GM10847 (cell line): ENCODE results near the gene BPIFB4.

Experiments used
- POLR2A ChIP-seq: IDR thresholded peaks from 2 replicates; pipeline ENCODE4 v1.6.1; 2011; ENCODE audit not compliant: insufficient read length; ENCODE audit errors: extremely low read depth

Gene BPIFB4

GRCh38 chr20:33104336-33104735 is 24.9 kb downstream of the BPIFB4 start:
- TF ChIP-seq POLR2A = no peak

DNA sequence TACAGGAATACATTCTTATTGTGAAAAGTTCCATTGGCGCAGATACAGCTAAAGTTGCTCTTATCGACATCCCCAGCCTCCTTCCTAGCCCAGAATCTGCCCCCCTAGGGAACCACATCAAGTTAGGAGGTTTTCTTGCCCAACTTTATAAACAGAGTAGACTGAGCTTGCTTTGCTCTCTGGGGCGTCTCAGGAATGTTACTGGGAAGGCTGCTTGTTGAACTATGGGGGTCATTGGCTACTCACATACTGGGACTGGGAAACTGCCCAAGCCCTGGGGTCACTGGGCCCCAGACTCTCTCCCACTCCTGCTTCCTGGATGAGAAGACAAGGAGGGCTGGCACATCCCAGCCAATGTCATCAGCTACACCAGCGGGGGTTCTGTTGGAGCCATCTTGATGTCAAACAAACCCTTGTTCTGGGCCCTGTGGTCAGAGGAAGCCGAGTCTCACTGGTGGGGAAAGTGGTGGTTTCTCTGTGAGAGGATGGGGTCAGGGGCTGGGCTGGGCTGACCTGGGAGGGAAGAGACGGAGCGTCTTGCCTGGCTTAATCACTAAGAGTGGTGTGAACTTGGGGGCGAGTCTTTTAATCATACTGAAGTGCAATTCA is 26.0 kb downstream of the BPIFB4 start:
- no peak for TF ChIP-seq POLR2A

DNA sequence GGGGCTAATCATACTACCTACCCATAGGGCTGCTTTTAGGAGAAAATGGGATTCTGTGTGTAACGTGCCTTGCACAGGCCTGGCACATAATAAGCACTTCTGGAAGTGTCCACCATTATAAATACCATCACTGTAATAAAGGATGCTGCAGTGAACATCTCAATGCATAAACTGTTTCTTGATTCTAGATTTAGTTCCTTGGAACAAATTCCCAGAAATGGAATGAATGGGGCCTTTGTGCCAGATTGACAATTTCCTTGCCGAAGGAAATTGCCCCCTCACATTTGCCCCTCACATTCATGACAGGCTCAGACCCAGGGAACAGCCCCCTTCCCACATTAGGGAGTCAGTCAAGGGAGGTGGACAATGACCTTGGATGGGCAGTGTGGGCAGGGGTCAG is 29.2 kb downstream of the BPIFB4 start:
- no peak for TF ChIP-seq POLR2A

DNA sequence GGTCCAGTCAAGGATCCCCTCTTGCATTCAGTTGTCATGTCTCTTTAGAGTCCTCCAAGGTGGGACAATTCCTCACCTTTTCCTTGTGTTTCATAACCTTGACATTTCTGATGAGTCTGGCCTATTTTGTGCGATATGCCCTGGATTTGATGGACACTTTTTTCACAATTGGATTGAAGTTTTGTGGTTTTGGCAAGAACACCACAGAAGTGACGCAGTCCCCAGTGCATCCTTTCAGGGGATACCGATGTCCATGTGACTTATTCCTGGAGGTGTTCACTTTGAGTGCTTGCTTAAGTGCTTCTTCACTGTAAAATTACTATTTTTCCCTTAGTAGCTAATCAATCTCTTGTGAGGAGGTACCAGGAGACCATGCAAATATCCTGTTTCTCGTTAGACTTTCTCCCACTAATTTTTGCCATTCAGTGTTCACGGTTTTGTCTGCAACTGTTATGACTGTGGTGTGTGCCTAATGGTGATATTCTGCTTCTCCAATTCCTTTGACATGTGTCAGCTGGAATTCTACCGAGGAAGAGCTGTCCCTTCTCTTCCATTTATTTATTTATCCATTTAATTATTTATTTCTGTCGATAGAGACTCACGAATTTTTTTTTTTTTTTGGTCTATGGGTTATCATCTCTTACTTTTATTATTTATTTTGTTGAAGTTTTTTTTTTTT is 30.8 kb downstream of the BPIFB4 start:
- no peak for TF ChIP-seq POLR2A

GRCh38 chr20:33111306-33111705 is 31.9 kb downstream of the BPIFB4 start:
- no peak for TF ChIP-seq POLR2A

DNA sequence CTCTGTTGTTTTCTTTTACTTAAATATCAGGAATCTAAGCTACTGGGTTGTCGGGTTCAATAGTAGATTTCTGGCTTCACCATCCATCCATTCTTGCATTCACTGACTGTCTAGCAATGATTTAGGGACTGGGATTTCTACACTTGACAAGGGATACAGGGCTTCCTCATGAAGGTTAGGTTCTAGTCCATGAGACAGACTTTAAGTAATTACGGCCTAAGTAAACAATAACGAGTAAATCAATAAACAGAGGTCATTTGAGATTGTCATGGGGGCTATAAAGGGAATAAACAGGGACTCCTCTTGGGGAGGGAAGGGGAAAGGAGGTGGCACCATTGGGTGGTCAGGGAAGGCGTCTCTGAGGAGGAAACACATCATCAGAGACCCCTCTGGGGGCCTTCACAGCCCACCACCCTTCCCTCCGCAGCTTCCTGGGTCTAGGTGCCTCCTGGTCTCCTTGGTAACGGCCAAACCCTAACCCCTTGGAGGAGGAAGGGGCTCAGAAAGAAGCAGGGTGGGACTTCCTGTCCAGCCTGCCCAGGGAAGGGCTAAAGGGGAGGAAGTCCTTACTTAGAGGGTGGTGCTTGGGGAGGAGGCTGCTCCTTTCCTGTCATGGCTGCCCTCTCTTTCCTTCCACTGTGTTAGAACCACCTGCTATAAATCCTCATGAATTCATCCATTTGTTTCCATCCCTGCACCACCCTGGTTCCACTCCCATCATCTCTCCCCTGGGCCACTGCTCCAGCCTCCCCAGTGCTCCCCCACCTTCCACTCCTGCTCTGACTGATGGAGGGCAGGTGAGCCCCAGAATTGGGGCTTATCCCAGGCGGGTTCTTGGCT is 33.3 kb downstream of the BPIFB4 start:
- TF ChIP-seq POLR2A = no peak

- TF ChIP-seq POLR2A = no peak
These were observed 34.0 kb downstream of the BPIFB4 start for GRCh38 chr20:33113387-33113908.

DNA sequence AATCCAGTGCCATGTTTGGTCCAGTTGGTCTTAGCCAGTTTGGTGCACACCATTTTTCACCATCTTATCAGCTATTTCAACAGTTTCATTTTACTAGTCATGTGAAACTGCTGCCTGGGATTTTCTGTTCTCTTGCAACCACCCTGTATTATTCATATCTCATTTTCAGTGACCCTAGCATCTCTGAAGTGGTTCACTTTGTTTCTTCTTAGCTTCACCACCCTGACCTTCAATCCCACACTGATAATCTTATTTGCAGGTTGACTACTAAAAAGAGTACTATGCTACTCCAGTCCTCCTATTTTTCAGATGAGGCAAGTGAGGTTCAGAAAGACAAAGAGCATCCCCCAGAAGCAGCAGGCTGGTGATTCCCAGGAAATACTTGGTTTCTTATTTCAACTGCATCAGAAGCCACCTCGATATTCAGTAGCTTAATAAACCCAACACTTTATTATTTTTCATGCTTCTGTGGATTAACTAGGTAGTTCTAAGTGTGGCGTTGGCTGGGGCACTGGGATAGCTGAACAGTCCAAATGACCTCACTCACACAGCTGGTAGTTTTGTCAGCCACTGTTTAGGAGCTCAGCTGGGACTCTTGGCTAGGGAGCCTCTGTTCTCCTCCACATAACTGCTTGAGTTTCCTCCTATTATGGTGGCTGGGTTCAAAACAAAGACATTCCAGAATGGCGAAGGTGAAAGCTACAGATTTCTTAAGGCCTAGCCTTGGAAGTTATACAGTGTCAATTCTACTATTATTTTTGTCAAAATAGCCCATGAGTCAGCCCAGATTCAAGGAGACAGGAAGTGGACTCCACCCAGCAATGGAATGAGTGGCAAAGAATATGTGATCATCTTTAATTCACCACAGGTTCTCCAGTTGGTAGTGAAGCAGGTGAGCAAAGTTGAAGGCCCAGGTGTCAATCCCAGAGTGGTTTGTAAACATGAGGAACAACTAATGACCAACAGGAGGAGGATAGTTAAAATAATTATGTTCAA is 40.6 kb downstream of the BPIFB4 start:
- TF ChIP-seq POLR2A = no peak

- no peak for TF ChIP-seq POLR2A
These were observed 41.5 kb downstream of the BPIFB4 start for GRCh38 chr20:33120934-33121333.

- TF ChIP-seq POLR2A = no peak
These were observed 44.8 kb downstream of the BPIFB4 start for GRCh38 chr20:33124261-33124660.

DNA sequence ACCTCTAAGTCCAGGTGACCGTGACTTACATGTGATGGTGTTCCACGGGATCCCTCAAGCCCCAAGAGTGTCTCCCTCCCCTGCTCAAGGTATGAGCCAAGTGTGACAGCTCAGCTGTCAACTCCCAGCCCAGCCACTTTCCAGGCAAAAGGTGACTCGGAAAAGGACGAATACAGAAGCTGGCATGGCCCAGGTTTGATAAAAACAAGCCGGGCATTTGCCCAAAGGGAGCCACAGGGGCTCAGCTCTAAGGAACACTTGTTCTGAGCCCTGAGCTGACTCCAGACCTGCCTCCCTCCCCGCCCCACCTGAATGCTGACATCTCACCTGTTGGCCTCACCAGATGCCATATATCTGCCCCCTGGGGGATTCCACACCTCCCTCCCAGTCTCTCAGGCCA is 45.6 kb downstream of the BPIFB4 start:
- TF ChIP-seq POLR2A = no peak

DNA sequence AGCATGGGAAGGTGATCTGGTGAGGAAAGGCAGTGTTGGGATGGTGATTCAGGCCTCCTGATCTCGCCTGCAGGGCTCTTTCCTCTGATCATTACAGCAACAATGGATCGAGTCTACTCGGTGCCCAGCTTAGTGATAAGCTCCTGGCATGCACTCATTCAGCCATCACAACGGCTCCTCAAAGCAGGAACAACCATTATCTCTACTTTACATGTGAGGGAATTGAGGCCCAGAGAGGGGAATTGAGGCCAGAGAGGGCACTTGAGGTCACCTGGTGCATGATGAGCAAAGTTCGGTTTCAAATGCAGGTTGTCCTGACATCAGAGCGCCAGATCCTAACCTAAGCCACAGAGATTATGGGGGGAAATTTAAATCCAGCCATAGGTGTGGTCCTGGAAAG is 46.5 kb downstream of the BPIFB4 start:
- no peak for TF ChIP-seq POLR2A

GRCh38 chr20:33127422-33128097 is 48.1 kb downstream of the BPIFB4 start:
- TF ChIP-seq POLR2A = no peak

DNA sequence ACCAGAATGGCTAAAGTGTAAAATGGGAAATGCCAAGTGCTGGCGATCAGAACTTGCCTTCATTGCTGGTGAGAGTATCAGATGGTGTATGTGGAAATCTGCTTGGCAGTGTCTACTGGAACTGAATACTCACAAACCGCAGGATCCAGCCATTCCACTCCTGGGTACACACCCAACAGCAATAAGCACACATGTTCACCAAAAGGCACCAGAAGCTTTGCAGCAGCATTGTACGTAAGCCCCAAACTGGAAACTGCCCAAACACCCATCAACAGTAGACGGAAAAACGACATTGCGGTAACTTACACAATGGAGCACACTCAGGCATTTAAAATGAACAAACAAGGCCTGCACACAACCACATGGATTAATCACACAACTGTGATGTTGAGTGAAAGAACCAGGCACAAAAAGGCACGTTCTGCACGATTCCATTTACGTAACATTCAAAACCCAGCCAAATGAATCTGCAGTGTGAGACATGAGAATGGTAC is 51.2 kb downstream of the BPIFB4 start:
- TF ChIP-seq POLR2A = no peak
